ENCODE measurements around the gene CYP46A1.

Gene CYP46A1

DNA sequence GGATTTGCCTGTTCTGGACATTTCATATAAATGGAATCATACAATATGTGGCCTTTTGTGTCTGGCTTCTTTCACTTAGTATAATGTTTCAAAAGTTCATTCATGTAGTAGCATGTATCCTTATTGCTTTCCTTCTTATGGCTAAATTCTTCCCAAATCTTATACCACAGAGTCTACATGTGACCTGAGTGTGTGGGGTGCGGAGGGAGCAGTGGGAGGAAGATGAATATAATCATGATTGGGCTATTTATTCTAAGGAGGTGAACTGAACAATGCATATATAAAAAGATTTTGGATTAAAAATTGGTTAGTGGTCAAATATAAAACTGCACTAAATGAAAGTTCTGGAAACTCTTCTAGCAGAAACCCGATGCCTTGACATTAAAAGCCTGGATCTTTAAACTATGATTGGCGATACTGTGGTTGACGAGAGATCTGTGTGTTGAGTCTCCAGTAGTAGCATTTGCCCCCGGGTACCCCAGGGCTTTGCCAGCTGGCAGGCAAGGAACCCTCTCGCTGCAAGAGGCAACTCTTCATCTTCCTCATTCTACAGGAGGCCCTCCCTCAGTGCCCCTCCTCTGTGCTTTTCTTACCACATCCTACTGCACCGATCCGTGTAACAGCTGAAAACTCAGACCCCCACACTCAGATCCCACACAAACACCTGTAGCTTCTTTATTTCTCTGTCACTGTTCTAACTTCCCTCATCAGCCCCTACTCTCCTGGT is 2.6 kb downstream of the CYP46A1 start:
- DNase-seq (ENCODE audit: extremely low read depth in 1 of 2, low read depth in 1 of 2): no peak

DNA sequence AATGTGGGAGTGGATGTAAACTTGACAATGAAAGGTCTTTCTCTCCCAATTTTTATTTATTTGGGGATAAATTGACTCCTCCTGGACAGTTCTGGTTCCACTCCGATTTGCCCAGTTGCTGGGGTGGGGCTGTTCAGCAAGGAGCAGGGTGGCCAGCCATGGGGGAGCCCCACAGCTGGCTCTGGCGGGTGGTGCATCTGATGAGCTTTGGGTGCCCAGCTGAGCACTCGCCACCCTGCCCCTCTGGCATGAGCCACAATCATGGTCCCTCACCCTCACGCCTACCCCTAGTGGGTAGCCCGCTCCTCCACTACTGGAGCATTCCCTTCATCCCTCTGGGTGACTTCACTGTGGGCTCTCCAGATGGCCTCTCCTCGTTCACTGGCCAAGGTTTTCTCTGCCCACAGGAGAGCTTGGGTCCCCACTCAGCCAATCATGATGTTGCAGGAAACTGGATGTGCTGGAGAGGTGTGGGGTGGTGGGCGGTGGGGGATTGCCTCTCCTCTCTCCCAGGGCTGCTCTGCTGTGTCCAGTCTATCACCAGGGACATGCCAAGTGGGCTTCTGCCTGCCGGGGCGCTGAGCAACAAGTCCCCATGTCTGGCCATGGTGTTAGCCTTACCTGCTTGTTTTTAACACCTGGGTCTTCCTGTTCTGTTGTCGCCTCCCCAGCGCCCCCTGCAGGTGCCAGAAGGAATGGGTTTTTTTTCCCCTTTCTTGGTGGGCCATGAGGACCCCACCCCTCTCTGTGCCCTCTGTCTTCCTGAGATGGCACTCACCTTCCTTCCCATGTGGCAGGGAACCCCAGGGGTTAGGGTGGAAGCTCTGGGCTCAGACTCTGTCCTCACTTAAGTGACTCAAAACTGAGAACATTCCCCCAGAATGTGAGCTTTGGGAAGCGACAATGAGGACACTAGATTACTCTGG is 3.4 kb downstream of the CYP46A1 start:
- no peak for DNase-seq (ENCODE audit: extremely low read depth in 1 of 2, low read depth in 1 of 2)

DNA sequence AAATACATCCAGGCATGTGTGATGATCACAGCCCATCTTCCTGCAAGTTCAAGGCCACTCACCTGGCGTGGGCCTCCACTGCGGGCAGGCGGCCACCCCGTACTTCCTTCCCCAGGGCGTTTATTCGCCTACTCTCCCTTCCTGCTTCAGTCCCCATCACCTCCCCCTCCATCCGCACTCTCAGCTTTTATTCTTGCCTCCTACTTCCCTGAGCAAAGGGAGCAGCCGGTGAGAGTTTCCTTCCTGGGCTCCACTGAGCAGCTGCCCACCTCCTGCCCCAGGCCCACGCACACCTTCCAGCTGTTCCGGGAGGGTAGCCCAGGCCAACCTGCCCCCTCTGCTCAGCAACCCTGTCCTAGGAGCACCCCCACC is 4.1 kb downstream of the CYP46A1 start:
- DNase-seq (ENCODE audit: extremely low read depth in 1 of 2, low read depth in 1 of 2): no peak

DNA sequence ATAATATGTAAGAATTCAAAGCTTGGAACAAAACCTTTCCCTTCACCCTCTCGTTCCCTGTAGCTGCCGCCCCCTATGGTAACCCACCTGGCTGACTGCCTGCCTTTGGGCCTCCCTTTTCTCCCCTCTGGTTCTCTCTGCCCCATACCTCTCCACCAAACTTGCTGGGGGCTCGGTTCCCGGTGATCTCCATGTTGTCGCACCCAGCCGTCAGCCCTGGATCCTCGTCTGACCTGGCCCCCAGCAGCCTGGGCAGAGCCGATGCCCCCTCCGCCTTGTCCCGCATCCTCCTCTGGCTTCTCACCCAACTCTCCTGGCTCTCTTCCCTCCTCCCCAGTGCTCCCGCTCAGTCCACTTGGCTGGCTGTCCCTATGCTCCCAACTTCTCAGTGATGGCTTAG is 4.5 kb downstream of the CYP46A1 start:
- DNase-seq (ENCODE audit: extremely low read depth in 1 of 2, low read depth in 1 of 2): no peak

DNA sequence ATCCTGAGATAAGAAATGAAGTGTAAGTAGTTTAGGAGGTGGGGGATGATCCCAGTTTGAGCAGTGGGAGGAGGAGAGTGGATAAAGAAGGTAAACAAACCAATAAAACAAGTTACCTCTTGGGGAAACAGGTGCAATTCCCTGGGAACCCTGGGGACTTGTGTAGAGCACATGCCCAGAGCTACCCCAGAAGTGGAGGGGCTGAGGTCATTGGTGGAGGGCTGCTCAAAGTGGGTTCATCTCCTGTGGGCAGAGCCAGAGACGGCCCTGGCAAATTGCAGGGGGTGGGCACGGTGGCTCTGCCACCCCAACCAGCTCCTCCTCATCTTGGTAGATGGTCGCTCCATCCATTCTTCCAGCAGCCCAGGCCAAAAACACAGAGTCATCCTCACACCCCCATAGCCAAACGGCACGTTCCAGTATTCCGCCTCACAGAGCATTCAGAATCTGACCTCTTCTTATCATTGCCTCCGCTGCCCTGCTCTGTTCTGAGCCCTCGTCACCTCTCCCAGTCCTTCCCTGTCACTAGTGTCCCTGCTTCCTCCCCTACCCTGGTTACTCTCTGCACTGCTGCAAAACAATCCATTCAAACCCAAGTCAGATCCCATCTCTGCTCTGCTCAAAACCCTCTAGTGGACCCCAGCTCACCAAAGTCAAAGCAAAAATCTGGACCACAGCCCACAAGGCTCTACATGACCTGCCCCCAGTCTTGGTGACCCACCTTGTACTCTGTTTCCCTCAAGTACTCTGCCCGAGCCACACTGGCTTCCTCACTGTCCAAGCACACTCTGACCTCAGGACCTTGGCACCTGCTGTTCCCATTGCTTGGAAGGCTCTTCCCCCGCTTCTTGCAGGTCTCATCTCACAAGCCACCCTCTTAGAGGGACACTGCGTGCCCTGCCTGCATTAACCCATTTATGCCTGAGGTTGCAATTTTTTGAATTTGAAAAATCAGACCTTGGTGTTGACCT is 5.5 kb downstream of the CYP46A1 start:
- DNase-seq (ENCODE audit: extremely low read depth in 1 of 2, low read depth in 1 of 2): no peak

DNA sequence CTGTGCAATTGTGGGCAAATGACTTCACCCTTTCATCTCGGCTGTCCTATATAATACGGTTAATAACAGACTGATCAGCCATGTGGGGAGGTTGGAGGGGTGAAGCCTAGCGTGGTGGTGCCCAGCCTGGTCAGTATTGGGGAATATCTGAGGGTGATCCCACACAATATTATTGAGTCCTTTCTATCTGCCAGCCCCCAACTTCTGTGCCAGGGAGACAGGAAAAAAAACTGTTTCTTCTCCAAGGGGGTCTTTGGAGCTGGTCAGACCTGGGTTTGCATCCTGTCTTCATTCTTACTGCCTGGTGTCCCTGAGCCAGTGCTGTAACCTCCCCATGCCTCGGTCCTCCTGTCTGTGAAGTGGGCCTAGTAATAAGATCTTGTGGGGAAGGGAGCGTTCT is 6.5 kb downstream of the CYP46A1 start:
- DNase-seq (ENCODE audit: extremely low read depth in 1 of 2, low read depth in 1 of 2): no peak

DNA sequence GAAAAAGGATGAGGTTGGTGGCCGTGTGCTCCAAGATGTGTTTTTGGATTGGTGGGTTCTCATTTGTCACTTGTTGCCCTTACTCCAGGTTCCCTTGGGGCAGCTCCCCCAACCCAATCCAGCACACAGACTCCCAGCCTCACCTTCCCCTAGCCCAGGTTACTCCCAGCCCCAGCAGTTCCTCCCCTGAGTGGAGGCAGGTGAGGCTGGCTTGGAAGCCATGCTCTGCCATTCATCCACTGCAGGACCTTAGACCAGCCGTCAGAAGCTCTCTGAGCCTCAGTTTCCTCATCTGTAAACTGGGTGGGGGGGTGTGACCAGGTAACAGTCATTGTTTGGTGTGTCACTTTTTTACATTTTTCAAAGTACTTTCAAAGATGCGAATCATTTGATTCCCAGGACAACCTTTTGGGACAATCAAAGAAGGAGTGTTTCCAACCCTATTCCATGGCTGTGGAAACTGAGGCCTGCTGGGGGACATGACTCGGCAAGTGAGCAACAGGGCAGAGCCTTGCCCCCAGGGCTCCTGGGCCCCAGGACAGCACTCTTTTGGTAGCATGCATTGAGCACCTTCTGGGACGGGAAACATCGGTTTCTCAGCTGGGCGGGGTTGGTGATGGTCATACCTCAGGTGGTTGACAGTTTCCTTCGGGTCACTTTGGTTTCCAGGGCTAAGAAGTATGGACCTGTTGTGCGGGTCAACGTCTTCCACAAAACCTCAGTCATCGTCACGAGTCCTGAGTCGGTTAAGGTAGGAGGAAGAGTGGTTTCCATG is 7.2 kb downstream of the CYP46A1 start:
- DNase-seq (ENCODE audit: extremely low read depth in 1 of 2, low read depth in 1 of 2): no peak

DNA sequence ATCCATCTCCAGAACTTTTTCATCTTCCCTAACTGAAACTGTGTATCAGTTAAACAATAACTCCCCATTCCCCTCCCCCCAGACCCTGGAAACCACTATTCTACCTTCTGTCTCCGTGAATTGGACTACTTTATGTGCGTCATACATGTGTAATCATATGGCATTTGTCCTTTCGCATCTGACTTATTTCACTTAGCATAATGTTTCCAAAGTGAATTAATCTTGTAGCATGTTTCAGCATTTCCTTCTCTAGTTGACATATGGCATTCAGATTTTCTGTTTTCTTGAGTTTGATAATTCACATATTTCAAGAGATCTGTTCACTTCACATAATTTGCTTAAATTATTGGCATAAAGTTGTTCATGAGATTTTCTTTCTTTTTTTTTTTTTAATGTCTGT is 9.8 kb downstream of the CYP46A1 start:
- DNase-seq (ENCODE audit: extremely low read depth in 1 of 2, low read depth in 1 of 2): no peak

DNA sequence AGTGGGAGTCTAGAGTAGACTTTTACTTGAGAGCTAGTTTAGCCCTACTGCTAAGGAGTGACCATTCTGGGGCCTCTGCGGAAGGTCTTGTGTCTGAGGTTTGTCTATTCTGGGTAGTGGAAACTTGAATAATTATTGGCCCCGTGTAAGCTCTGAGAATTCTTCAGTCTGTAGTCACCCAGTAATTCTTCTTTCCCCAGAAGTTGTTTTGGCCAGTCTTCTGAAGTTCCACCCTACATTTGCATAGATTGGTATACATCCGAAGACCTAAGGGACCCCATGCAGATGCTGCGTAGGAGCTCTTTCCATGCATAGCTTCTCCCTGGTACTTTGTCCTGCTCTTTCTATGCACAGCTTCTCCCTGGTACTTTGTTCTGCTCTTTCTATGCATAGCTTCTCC is 12.8 kb downstream of the CYP46A1 start:
- DNase-seq (ENCODE audit: extremely low read depth in 1 of 2, low read depth in 1 of 2): no peak

DNA sequence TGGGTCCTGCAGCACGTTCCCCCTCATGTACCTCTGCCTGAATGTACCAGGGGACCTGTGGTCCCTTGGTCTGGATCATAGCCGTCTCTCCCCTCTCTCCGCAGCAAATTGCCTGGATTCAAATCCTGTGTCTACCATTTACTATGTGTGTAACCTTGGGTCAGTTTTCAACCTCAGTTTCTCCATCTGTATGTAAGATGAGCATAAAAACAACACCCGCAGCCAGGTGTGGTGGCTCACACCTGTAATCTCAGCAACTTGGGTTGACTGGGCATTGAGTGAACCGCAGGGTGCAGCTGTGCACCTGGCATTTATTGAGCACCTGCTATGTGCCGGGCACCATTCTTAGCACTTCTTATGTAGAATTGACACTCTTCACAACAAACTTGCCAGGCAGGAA is 14.1 kb downstream of the CYP46A1 start:
- DNase-seq (ENCODE audit: extremely low read depth in 1 of 2, low read depth in 1 of 2): no peak

DNA sequence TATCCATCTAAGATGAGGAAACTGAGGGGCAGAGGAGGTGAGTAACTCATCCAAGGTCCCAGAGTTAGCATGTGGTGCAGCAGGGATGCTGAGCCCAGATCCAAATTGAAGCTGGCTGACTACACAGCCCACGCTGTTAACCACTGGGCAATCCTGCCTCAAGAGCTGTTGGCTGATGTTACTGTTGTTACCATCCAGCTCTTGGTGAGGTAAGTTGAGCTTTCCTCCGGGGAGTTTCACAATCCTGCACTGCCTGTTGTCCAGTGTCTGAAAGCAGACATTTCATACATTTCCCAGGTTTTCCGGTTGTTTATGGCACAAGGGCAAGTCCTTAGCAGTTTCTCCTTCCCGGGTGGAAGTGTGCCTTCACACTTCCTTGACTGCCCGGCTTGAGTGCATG is 14.5 kb downstream of the CYP46A1 start:
- no peak for DNase-seq (ENCODE audit: extremely low read depth in 1 of 2, low read depth in 1 of 2)

DNA sequence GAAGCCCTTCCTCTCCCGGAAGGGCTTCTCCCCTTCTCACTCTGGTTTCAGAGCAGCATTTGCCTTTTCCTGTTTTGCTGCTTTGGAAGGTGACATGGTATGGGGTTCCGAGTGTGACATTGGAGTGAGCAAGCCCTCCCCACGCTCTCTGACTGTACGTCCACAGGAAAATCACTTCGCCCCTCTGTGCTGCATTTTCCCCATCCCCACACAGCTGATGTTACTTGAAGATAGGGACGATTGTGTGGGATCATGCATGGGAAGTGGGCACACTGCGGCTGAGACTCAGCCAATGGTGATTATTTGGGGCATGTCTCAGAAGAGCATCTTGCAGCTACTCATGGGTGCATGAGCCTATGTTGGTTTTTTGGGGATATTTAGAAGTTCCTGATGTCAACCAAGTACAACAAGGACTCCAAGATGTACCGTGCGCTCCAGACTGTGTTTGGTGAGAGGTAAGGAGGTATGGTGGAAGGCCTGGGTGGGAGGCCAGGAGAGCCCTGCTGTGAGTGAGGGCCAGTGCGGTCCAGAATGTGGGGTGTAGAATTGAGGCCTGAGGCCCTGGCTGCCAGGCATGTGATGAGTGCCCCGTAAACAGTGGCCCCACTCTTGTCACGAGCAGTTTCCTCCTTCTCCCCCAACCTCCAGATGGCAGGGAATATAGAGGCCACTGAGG is 15.1 kb downstream of the CYP46A1 start:
- no peak for DNase-seq (ENCODE audit: extremely low read depth in 1 of 2, low read depth in 1 of 2)

DNA sequence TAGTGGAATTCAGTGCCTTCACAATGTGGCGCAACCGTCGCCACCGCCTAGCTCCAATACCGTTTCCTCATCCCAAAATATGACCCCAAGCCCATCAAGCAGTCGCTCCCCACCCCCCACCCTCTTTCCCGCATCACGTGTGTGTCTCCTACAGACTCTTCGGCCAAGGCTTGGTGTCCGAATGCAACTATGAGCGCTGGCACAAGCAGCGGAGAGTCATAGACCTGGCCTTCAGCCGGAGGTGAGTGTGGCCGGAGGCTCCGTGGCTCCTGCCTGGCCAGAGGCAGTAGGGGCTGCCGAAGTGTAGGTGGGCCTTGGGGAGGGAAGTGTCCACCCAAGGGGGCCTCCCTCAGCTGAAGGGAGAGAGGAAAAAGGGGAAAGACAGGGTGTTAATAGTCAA is 15.8 kb downstream of the CYP46A1 start:
- no peak for DNase-seq (ENCODE audit: extremely low read depth in 1 of 2, low read depth in 1 of 2)

DNA sequence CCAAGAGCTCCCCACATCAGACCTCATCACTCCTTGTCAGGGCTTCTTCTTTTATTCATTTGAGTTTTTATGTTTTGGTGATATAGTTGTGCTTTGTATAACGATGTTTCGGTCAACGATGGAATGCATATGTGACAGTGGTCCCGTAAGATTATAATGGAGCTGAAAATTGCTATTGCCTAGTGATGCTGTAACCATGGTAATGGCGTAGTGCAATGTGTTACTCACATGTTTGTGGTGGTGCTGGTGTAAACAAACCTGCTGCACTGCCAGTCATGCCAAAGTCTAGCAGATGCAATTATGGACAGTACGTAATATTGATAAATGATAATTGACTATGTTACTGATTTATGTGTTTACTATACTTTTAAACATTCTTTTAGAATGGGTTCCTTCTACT is 16.3 kb downstream of the CYP46A1 start:
- DNase-seq (ENCODE audit: extremely low read depth in 1 of 2, low read depth in 1 of 2): no peak

DNA sequence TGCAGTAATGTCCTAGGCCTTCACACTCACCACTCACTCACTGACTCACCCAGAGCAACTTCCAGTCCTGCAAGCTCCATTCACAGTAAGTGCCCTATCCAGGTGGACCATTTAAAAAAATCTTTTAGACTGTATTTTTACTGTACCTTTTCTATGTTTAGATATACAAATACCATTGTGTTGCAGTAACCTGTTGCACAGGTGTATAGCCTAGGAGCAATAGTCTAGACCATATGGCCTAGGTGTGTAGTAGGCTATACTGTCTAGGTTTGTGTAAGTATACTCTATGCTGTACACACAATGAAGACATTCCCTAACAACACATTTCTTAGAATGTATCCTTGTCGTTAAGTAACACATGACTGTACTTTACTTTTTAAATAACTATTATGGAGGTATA is 17.2 kb downstream of the CYP46A1 start:
- DNase-seq (ENCODE audit: extremely low read depth in 1 of 2, low read depth in 1 of 2): no peak

DNA sequence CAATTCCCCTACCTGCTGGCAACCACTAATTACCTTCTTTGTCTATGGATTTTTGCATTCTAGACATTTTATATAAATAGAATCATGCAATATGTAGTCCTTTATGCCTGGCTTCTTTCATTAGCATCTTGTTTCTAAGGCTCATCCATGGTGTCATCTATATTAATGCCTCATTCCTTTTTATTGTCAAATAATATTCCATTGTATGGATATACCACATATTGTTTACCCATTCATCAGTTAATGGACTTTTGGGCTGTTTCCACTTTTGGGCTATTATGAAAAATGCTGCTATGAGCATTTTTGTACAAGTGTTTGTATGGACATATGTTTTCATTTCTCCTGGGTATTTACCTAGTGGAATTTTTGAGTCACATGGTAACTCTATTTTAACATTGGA is 18.0 kb downstream of the CYP46A1 start:
- no peak for DNase-seq (ENCODE audit: extremely low read depth in 1 of 2, low read depth in 1 of 2)

DNA sequence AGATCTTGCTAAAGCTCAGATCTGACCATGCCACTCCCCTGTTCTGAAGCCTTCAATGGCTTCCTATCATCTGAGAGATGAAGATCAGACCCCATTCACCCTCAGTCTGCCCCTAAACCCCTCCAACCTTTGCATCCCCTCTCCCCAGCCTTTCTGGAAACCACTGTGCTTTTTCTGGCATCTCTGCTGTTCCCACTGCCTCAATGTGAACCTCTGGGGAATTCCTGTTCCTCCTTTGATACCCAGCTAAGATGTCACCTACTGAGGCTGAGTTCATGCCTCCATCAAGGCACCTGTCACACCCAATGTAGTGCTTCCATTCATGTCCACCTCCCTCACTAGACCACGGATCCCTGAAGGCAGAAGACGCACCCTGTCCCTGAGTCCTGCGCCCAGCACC is 19.3 kb downstream of the CYP46A1 start:
- DNase-seq (ENCODE audit: extremely low read depth in 1 of 2, low read depth in 1 of 2): no peak

DNA sequence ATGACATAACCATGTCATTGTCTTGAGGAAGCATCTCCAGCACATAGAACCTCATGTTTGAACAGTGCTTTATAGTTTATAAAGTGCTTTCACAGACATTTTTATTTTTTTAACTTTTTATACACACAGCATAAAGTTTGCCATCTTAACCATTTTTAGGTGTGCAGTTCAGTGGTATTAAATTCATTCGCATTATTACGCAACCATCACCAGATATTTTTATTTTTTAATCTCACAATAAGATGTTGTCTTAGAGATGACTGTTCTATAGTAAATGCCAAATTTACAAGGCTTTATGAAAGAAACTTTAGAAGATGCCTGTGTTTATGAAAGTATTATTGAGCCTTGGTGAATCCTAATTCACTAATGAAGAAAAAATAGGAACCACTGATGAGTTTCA is 19.9 kb downstream of the CYP46A1 start:
- DNase-seq (ENCODE audit: extremely low read depth in 1 of 2, low read depth in 1 of 2): no peak

DNA sequence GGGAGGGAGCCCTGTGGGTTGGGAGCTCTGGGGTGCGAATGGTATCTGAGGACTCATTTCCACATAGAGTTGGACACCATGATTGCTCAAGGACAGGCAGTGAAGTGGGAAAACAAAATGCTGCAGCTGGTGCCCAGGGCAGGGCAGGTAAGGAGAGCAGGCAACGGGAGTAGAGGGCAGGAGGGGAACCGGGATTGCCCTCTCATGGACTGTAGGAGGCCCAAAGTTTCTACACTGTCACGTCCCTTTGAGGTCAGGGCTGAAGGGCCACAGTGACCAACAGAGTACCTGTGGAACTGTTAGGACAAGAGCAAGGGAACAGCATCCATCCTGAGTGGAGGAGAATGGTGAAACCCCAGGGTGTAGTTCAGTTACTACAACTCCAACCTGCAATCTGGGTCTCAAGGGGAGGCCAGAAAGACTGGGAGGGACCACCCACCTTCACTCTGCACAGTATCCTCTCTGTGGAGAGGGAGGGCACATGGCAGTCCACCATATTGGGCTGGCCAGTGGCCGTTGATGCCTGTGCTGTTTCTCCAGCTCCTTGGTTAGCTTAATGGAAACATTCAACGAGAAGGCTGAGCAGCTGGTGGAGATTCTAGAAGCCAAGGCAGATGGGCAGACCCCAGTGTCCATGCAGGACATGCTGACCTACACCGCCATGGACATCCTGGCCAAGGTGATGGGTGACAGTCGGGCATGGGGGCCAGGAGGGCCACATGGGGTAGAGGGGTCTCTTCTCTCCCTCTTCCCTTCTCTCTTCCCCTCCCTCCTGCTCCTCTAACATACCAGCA is 22.2 kb downstream of the CYP46A1 start:
- DNase-seq (ENCODE audit: extremely low read depth in 1 of 2, low read depth in 1 of 2): no peak
